ENCODE data around the gene SLC6A3.

SLC6A3 gene

DNA sequence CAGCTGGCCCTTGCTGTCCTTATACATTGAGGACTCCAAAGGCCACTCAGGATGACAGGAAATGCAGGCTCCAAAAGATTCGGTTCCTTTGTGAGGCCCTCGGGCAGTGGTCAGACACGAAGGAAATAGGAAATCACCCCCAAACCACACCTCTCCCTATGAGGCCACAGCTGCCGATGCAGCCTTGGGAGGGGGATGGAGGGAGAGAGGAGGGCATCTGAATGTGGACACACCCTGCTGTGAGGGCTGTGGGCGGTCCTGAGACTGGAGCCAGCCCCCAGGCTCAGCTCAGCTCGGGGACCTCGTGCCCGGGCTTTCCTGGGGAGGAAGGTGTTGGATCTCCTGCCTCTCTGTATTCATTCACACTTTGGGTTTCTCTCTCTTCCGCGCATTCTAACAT is 97.7 kb downstream of the SLC6A3 start:
- DNase-seq (ENCODE audit: low read depth) = no peak

DNA sequence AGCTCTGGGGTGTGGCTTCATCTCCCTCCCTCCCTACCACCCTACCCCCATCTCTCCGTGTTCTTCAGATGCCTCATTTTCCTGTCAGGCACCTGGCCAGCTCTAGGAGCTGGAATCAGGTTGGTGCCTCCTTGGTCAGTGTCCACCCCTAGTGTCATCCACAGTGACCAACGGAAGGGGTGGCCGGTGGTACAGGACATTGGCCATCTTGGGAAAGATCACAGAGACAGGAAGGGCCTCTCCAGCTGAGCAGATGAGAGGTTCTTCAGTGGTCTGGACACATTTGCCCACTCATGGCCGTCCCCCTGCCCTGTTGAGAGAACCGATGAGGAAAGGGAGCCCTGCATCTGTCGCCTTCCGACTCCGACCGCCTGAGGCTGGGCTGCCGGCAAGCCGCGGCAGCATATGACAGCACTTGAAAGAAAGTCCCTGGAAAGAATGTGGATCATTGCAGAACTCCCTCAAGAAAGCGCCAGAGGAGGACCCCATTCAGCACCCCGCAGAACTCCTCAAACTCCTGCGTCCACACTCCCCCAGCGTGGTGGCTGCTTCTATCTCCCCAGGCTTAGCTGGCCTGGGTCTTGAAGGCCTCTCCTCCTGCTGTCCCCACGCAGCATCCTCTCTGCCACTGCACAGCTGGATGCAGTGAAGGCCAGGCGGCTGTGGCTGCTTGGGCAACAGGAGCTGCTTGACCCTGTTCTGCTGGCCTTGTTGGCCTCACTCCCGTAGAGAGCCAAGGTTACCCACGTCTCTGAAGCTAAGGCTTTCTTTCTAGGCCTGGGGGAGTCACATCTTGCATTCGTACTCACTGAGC is 98.4 kb downstream of the SLC6A3 start:
- DNase-seq (ENCODE audit: low read depth) = no peak

DNA sequence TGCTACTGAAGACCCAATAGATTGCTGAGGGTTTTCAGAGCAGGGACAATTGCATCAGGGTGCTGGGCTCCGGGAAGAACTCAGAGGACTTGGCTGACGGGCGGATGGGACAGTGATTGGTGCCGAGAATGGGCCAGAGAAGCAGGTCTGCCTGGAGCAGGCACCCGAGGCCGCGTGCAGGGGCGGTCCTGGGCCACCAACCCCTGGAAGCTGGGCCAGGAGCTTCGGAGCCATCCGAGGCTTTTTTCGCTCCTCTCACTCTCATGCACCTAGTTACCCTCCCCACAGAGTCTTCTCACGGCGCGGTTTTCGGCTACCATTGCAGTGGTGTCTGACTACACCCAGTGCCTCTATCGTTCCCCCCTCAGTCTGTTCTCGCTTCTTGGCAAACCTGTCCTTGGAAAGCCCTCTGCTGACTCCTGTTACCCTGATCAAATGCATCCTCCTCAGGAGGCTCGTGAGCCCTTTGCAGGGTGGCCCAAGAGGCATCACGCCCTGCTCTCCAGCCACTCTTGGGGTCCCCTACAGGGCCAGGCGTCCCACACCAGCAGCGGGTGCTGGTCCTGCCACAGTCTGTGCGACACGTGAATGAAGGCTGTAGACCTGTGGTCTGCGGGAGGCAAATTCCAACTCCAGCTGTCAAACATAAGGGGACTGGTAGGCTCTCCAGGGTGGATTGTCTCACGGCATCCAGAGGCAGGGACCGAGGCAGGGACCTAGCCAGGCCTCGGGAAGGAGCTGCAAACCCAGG is 99.2 kb downstream of the SLC6A3 start:
- no peak for DNase-seq (ENCODE audit: low read depth)

DNA sequence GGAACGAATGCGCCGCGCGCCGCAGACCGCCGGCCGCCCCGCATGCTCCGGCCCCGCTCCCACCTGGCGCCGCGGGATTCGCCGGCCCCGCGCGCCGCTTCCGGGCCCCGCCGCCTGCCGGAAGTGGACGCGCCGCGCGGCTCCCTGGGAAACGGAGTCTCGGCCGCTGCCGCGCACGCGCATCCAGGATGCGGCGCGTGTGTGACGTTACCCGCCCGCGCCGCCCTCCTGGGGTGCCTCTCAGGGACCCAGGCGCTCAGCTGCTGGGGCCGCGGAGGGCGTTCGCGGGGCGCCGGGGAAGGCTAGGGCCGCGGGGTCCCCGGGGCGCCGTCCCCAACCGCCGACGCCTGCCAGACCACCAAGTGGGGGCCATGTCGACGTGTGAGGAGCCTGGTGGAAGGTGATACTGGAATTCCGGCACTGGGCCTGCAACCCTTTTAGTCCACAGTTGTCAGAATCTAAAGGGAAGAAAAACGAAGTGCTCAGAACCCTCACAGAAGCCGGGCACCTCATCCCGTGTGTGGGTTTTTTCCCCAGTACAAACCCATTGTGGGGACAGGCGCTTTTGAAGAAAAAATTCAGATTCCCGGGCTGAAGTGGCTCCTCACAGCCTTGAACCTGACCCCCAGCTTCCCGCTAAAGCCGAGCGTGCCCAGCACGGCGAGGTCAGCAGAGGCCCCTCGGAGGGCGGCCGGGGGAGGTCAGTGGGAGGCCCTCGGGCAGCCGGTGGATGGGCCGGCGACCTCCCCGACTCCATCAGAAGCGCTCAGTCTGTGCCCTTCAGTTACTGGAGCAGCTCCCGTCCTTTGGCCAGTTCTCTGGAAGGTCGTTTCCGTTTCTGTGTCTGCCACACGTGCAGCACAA is 100.0 kb downstream of the SLC6A3 start, which contains the start of gene CLPTM1L:
CLPTM1L (minus strand) TSS at position 125 of the 864 bp plus-strand sequence. CDS start 258 bp downstream, outside the sequence.
- peak; percentile 75 for DNase-seq (ENCODE audit: low read depth)

DNA sequence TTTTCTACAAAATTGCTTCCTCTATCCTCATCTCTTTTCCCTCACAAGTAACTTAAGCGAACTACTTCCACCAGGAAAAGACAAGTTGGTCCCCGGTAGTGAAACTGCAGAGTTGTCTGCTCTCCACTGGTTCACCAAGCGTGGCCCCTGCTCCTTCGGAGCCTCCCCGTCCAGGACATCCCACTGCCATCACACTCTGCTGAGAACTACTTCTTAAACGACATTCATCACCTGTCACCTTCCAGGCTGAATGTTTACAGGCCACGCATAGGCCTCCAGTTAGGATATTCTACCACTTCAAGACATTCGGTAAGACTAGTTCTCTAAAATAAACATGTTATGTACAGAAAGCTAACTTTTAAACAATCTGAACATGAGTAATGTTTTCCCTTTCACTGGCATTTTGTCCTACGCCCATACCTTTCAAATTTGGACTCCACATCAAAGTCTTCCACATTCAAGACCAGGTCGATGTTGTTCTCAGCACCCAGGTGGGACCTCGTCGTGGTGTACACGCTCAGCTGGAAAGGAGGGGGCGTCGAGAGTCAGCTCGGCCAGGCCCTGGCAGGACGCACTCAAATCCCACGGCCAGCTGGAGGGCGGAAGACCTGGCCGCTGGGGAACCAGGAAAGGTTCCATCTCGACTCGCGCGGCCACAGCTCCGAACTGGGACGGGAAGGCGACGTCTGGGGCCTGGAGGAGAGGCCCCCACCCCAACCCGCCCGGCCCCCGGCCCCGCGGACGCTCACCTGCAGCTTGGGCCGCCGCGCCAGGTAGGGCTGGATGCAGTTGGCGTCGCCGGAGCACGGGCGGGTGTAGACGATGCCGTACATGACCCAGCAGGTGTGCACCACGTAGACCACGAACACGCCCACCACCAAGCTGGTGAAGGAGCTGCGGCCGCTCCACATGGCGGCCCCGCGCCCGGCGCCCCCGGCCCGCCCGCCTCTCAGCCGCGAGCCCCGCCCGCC is 101.0 kb downstream of the SLC6A3 start:
- peak; percentile 7 for DNase-seq (ENCODE audit: low read depth)

DNA sequence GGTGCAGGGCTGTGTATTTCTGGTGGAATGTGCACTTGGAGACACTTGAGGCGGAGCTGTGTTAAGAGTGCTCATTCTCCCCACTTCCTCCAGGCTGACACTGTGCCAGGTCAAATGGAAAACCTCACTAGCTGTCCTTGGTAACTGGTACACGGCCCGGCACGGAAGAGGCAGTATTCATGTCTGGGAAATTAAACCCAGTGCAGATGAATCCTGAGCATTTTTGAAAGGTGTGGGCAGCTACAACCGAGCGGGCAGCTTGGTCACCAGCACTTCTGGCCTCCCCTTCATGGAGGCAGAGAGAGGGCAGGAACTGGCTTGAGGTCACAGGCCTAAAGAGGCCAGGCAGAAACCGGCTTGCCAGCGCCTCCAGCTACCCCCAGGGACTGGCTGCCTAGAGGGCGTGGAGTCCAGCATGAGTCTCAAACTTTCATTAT is 101.9 kb downstream of the SLC6A3 start:
- no peak for DNase-seq (ENCODE audit: low read depth)

All from amniotic epithelial cell (primary cell).